Endothelial cell of umbilical vein (primary cell): ENCODE measurements around the gene ACAP1. TPM values are rescaled to one million over a fixed set of nuclear protein-coding genes. Genes with fewer than 3 reads are reported as not detected.

Source experiments
- BruUV-seq: library from RNA; stranded (reverse); fragments of 400-500 nt; replicated peaks from 2 replicates; lab custom pipeline; 2021; lab: Mats Ljungman, UMichigan
- CTCF ChIA-PET: fragments of 300-600, 350-600 bp; sonication (Branson Sonifier 250); formaldehyde crosslinking; loops from one replicate; lab custom pipeline; 2021; ENCODE audit warnings: antibody characterized with exemption, inconsistent platforms; lab: Charles Lee
- POLR2A ChIA-PET: fragments of 300-600, 350-600 bp; sonication (Branson Sonifier 250); formaldehyde crosslinking; loops from one replicate; lab custom pipeline; 2021; ENCODE audit warnings: antibody characterized with exemption, inconsistent platforms; lab: Charles Lee
- DNase-seq: peaks from one replicate; pipeline ENCODE4 v3.0.0-alpha.2; 2011; ENCODE audit warnings: low read depth, low spot score
- FAIRE-seq: peaks from 2 replicates; lab custom pipeline; 2011; peaks lifted over from hg19 to GRCh38; lab: Jason Lieb, UNC
- H2AFZ ChIP-seq: 2 replicates; pipeline ENCODE4 v1.6.0; 2012; ENCODE audit warnings: low read depth, low read length, control low read depth, inconsistent platforms
- H3K27ac ChIP-seq: 2 replicates; pipeline ENCODE4 v1.5.1; 2011; ENCODE audit warnings: low read depth, mild to moderate bottlenecking, control low read depth, low read length, moderate library complexity; ENCODE audit not compliant: insufficient read depth
- H3K27me3 ChIP-seq, 2 experiments: 2 replicates each; pipeline versions ENCODE4 v1.6.0 to v1.6.1; 2011; ENCODE audit warnings: low read length in 2 of 2, mixed read lengths in 1 of 2; ENCODE audit not compliant: control insufficient read depth in 2 of 2, insufficient read depth in 2 of 2
- H3K36me3 ChIP-seq, 2 experiments: 2 replicates in 1 of 2; 3 replicates in 1 of 2; pipeline ENCODE4 v1.5.1; 2011; ENCODE audit warnings: low read length in 2 of 2, mild to moderate bottlenecking in 1 of 2, moderate library complexity in 1 of 2; ENCODE audit not compliant: control insufficient read depth in 2 of 2, insufficient read depth in 2 of 2; ENCODE audit errors: extremely low read depth in 1 of 2
- H3K4me1 ChIP-seq: 3 replicates; pipeline ENCODE4 v1.5.1; 2011; ENCODE audit warnings: mild to moderate bottlenecking, low read length; ENCODE audit not compliant: control insufficient read depth, insufficient read depth; ENCODE audit errors: extremely low read depth
- H3K4me2 ChIP-seq: 2 replicates; pipeline ENCODE4 v1.6.1; 2011; ENCODE audit warnings: low read length, control low read depth, mixed read lengths; ENCODE audit not compliant: insufficient read depth
- H3K4me3 ChIP-seq, 3 experiments: fragments of 200-600 bp in 1 of 3; sonication (generic), shearing (Covaris generic) in 1 of 3; replicated peaks in 1 of 3; 2 replicates each; pipeline ENCODE4 v1.5.1; 2011 to 2016; ENCODE audit warnings: control low read depth in 3 of 3, low read length in 3 of 3, mild to moderate bottlenecking in 2 of 3, inconsistent platforms in 1 of 3, low read depth in 1 of 3, moderate library complexity in 1 of 3; ENCODE audit not compliant: insufficient read depth in 1 of 3
- H3K79me2 ChIP-seq: 2 replicates; pipeline ENCODE4 v1.6.0; 2012; ENCODE audit warnings: low read length, inconsistent platforms; ENCODE audit not compliant: control insufficient read depth, insufficient read depth
- H3K9ac ChIP-seq: replicated peaks from 2 replicates; pipeline ENCODE3; 2011; ENCODE audit warnings: low read length, control low read depth; ENCODE audit not compliant: insufficient read depth; ENCODE audit errors: extremely low read depth
- H3K9me1 ChIP-seq: replicated peaks from 3 replicates; pipeline ENCODE4 v1.6.0; 2011; ENCODE audit warnings: mild to moderate bottlenecking, low read length; ENCODE audit not compliant: control insufficient read depth, insufficient read depth; ENCODE audit errors: extremely low read depth
- H3K9me3 ChIP-seq: replicated peaks from 2 replicates; pipeline ENCODE4 v1.5.1; 2012; ENCODE audit warnings: low read length, inconsistent platforms; ENCODE audit not compliant: control insufficient read depth, insufficient read depth
- H4K20me1 ChIP-seq: replicated peaks from 2 replicates; pipeline ENCODE3; 2011; ENCODE audit warnings: mild to moderate bottlenecking, low read length; ENCODE audit not compliant: control insufficient read depth, insufficient read depth; ENCODE audit errors: extremely low read depth
- MYC ChIP-seq: IDR thresholded peaks from one replicate; pipeline ENCODE4 v1.6.1; 2011; ENCODE audit warnings: mild to moderate bottlenecking, low read depth, low read length
- POLR2A ChIP-seq: IDR thresholded peaks from 2 replicates; pipeline ENCODE4 v1.6.1; 2012; ENCODE audit warnings: low read depth, mild to moderate bottlenecking, control low read depth, low read length
- POLR2AphosphoS5 ChIP-seq: IDR thresholded peaks from 2 replicates; pipeline ENCODE4 v1.6.1; 2012; ENCODE audit warnings: low read depth, mild to moderate bottlenecking, control low read depth, low read length, moderate library complexity; ENCODE audit not compliant: insufficient read depth
- dilution Hi-C: fragments of 300-500 bp; cut with MboI; formaldehyde crosslinking; loops from one replicate; pipeline ENCODE4 v1.15.0; 2019; ENCODE audit warnings: low sequenced_read_pairs; ENCODE audit not compliant: extremely low pct_ligation_motif_present
- intact Hi-C: fragments of 100-400 bp; cut with micrococcal nuclease; formaldehyde crosslinking; loops from one replicate; pipeline ENCODE4 v1.10.0; 2022
- polyA plus RNA-seq, 4 experiments: library from polyadenylated mRNA; depleted of rRNA in 3 of 4; stranded (reverse) in 3 of 4; unstranded in 1 of 4; fragments of >200 nt; gene quantifications; 2 replicates each; pipeline versions ENCODE4 v1.2.1 to v1.2.3, GENCODE V29; 2011 to 2012; ENCODE audit warnings: missing spikeins in 1 of 4
- total RNA-seq: library from RNA; stranded (reverse); gene quantifications from 2 replicates; pipeline ENCODE4 v1.2.3, GENCODE V29; 2021

Gene ACAP1
- total and polyA plus RNA-seq, 2 donors (not counting 3 experiments of a cell fraction or from before 2014, with no cell fraction given), result 0.46 TPM; not detected in 1

DNA sequence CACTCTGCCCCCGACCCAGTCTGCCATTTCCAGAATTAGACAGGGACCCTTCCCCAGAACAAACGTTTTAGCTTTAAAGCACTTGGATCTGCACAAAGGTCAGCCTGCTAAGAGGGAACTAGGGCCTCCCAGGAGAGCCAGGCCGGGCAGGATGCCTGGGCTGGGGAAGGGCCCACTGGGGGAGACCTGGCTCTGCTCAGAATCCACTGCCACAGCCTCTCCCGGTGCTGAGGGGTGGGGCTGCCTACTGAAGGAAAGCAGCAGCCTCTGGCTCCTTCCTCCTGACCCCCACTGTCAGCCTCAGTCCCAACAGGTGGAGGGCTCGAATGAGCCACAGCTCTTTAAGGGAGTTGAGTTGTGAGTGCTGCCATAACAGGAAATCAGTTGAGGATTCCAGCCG lies 43.6 kb upstream of the ACAP1 start:
- intact Hi-C loops, result no loop called here
- peaks cover 8% of the 10 kb centered on the region for H3K4me1 ChIP-seq
- FAIRE-seq (no peak), DNase-seq (no peak)
- H3K9me1 ChIP-seq, result no peaks in the 10 kb centered on the region
- no peak overlapping the region for H3K27ac ChIP-seq
- H3K9ac ChIP-seq, result no peak overlapping the region
- no peak overlapping the region for H2AFZ ChIP-seq
- H3K9me3 ChIP-seq, result no peaks in the 10 kb centered on the region
- ChIA-PET POLR2A (no interaction called here), CTCF (interaction anchor here (1.2 to 1.9 kb wide), 2 partner anchors 11 to 72 kb away, joined by 4 read pairs; partner anchors contain the start of gene SLC2A4)
- no peaks in the 10 kb centered on the region for H4K20me1 ChIP-seq
- peaks cover 20 to 34% of the 10 kb centered on the region in 2 experiments for H3K27me3 ChIP-seq
- H3K4me3 ChIP-seq, result no peak overlapping the region
- H3K4me2 ChIP-seq, result no peak overlapping the region
- dilution Hi-C loops, result no loop called here
- no TSS peak for BruUV-seq
- H3K36me3 ChIP-seq, result no peaks in the 10 kb centered on the region
- no peaks in the 10 kb centered on the region for H3K79me2 ChIP-seq
- no peak for TF ChIP-seq POLR2AphosphoS5

DNA sequence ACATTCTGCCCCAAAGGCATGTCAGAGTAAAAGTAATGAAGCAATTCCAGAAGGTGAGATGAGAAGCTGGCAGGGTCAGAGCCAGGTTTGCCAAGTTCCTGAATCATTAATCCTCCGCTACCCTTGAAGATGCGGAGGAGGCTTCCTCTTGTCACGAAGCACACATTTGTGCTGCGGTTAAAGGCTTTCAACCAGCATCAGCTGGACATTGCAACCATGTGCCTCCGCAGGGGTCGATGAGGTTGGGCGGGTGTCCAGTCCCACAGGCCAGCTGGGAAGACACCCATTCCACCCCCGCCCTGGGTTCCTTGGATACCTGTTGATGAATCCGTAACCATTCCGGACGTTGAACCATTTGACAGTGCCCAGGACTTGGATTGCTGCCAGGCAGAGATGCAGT lies 43.2 kb upstream of the ACAP1 start:
- peaks cover 20 to 31% of the 10 kb centered on the region in 2 experiments for H3K27me3 ChIP-seq
- POLR2A ChIA-PET, result no interaction called here
- no peak overlapping the region for H3K9ac ChIP-seq
- no peaks in the 10 kb centered on the region for H3K9me1 ChIP-seq
- intact Hi-C loops, result no loop called here
- H2AFZ ChIP-seq, result no peak overlapping the region
- no peak overlapping the region for H3K4me2 ChIP-seq
- no peak for FAIRE-seq
- H3K79me2 ChIP-seq, result no peaks in the 10 kb centered on the region
- no peak for DNase-seq
- H4K20me1 ChIP-seq, result no peaks in the 10 kb centered on the region
- no peaks in the 10 kb centered on the region for H3K36me3 ChIP-seq
- dilution Hi-C loops, result no loop called here
- H3K27ac ChIP-seq, result no peak overlapping the region
- no peaks in the 10 kb centered on the region for H3K9me3 ChIP-seq
- BruUV-seq, result no TSS peak
- H3K4me1 ChIP-seq, result peaks cover 8% of the 10 kb centered on the region
- no peak overlapping the region for H3K4me3 ChIP-seq
- TF ChIP-seq POLR2A (no peak), MYC (no peak)
- CTCF ChIA-PET, result interaction anchor here (1.2 to 1.9 kb wide), 2 partner anchors 12 to 73 kb away, joined by 4 read pairs; partner anchors contain the start of gene SLC2A4
